Measurements from ENCODE around the gene TSPAN16.

DNA sequence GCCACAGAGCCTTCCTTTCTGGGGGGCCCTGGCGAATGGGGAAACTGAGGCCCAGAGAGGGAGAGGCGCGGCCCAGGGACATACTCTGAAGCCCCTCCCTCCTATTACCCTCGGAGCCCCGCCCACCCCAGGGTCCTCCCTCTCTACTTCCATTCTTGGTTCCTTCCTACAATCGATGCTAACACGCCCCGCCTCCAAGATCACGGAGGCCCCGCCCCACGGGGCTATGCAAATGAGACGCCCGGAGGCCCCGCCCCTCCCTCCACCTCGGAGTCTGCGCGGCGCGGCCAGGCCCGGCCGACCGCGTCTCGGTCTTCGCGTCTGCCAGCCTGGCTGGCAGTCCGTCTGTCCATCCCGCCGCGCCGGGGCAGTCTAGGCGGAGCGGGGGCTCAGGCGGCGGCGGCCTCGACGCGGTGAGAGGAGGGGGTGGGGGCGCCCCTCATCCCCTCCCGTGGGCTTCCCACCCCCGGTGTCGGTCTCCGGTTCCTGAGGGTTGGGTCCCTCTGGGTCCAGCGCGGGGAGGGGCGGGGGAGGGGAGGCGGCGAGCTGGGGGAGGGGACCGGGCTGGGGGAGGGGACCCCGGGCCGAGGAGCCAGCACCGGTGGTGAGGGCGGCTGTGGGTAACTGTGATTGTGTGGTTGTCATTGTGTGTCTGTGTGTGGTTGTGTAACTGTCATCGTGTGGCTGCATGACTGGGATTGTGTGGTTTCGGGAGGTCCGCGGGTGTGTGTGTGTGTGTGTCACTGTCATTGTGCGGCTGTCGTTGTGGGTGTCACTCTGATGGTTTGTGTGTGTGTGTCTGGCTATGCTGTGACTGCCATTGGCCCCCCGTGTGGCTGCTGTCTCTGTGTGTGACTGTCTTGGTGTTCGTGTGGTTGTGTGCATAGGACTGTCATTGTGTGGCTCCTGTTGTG lies 59.5 kb downstream of the TSPAN16 start, which contains the start of gene PLPPR2:
- no peak for TF ChIP-seq EZH2phosphoT487 (IDR thresholded peaks at IDR 0.05; ENCODE audit: unreplicated experiment)
- TF ChIP-seq EZH2 (IDR thresholded peaks at IDR 0.05; ENCODE audit: low read depth, unreplicated experiment), result no peak
- TF ChIP-seq, protein P1, sequence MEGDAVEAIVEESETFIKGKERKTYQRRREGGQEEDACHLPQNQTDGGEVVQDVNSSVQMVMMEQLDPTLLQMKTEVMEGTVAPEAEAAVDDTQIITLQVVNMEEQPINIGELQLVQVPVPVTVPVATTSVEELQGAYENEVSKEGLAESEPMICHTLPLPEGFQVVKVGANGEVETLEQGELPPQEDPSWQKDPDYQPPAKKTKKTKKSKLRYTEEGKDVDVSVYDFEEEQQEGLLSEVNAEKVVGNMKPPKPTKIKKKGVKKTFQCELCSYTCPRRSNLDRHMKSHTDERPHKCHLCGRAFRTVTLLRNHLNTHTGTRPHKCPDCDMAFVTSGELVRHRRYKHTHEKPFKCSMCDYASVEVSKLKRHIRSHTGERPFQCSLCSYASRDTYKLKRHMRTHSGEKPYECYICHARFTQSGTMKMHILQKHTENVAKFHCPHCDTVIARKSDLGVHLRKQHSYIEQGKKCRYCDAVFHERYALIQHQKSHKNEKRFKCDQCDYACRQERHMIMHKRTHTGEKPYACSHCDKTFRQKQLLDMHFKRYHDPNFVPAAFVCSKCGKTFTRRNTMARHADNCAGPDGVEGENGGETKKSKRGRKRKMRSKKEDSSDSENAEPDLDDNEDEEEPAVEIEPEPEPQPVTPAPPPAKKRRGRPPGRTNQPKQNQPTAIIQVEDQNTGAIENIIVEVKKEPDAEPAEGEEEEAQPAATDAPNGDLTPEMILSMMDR (conservative IDR thresholded peaks at IDR 0.05; ENCODE audit: low read depth in 2 of 2), result no peak
